ENCODE data around the gene EIF1B. TPM values are rescaled to one million over a fixed set of nuclear protein-coding genes. Genes with fewer than 3 reads are reported as not detected.

EIF1B gene
- total RNA-seq, 6 experiments from 2014 or later, result 11.1 to 26.2 (median 20.5) TPM

DNA sequence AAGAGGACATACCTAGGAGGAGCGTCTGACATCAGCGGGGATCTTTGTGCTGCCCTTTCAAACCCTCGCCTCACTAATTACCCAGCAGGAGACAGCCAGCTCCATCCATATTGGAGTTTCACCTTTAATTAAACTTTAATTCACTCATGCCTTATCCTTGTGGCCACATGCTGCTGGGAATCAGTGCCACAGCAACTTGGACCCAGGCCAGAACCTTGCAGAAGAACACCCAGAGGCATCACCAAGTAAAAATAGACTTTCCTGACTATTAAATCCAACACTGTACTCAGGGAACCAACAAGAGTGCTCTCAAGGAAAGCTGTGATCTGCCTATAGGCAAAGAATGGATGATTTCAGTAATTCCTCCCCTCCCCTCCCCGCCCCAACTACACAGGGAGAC, 23.9 kb downstream of the EIF1B start:
- intact Hi-C loops (cut with DNase I), result no loop called here
- Histone ChIP-seq H3K4me3 (no peak overlapping the region), H3K9me3 (no peaks in the 10 kb centered on the region), H3K27ac (no peak overlapping the region), H3K27me3 (no peaks in the 10 kb centered on the region), H3K36me3 (no peaks in the 10 kb centered on the region), H3K4me1 (no peaks in the 10 kb centered on the region)
- TF ChIP-seq POLR2A (IDR thresholded peaks at IDR 0.05), result no peak
- TF ChIP-seq, protein P1, sequence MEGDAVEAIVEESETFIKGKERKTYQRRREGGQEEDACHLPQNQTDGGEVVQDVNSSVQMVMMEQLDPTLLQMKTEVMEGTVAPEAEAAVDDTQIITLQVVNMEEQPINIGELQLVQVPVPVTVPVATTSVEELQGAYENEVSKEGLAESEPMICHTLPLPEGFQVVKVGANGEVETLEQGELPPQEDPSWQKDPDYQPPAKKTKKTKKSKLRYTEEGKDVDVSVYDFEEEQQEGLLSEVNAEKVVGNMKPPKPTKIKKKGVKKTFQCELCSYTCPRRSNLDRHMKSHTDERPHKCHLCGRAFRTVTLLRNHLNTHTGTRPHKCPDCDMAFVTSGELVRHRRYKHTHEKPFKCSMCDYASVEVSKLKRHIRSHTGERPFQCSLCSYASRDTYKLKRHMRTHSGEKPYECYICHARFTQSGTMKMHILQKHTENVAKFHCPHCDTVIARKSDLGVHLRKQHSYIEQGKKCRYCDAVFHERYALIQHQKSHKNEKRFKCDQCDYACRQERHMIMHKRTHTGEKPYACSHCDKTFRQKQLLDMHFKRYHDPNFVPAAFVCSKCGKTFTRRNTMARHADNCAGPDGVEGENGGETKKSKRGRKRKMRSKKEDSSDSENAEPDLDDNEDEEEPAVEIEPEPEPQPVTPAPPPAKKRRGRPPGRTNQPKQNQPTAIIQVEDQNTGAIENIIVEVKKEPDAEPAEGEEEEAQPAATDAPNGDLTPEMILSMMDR (IDR thresholded peaks at IDR 0.05), result no peak
- DNase-seq, result no peak
- ATAC-seq, result no peak
- WGBS (ENCODE audit: insufficient coverage, low coverage, low lambda C conversion rate, missing lambda C conversion rate), result 93% methylated on average over 3 of the region's 4 CpGs

DNA sequence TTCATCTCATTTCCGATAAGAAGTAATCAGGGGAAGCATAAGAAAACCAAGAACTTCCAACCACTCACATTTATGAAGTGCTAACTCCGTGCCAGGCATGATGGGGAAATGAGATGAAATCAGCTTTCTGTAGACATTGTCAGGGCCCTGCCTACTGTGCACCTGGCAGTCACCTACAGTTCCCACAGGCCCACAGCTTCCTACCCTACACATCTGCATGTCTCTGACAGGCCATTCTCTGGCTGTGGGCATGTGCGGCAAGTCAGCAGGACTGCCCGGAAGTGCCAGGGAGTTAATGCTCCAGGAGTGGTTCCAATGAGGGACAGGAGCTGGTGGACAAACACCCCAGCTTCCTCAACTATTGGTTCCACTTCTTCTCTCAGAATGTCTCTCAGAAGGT, 24.3 kb downstream of the EIF1B start:
- no peak for ATAC-seq
- Histone ChIP-seq H3K4me1 (no peaks in the 10 kb centered on the region), H3K9me3 (no peaks in the 10 kb centered on the region), H3K4me3 (no peak overlapping the region), H3K27ac (no peak overlapping the region), H3K36me3 (no peaks in the 10 kb centered on the region), H3K27me3 (no peaks in the 10 kb centered on the region)
- WGBS (ENCODE audit: insufficient coverage, low coverage, low lambda C conversion rate, missing lambda C conversion rate), result 89% methylated on average over 4 of the region's 4 CpGs
- intact Hi-C loops (cut with DNase I), result no loop called here
- TF ChIP-seq, protein P1 (IDR thresholded peaks at IDR 0.05), result no peak
- no peak for TF ChIP-seq POLR2A (IDR thresholded peaks at IDR 0.05)
- no peak for DNase-seq

DNA sequence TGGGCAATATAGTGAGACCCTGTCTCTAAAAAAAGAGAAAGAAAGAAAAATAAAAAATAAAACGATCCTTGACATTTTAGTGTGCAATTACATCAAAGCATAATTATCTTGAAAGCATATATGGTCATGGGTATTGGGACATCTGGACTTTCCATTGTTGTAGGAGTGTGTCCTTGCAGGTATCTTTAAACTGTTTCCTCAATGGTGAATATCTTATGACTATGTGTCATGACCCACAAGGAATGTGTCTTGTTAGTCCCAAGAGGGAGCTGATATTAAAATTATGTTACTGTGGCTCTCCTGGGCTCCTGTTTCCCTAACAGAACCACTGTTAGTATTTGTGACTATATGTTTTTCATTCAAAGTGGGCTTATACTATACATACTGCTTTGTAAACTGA, 26.6 kb downstream of the EIF1B start:
- DNase-seq, result no peak
- Histone ChIP-seq H3K27ac (no peak overlapping the region), H3K4me3 (no peak overlapping the region), H3K4me1 (no peaks in the 10 kb centered on the region), H3K27me3 (no peaks in the 10 kb centered on the region), H3K9me3 (no peaks in the 10 kb centered on the region), H3K36me3 (no peaks in the 10 kb centered on the region)
- 71% methylated on average over 1 of the region's 1 CpG for WGBS (ENCODE audit: insufficient coverage, low coverage, low lambda C conversion rate, missing lambda C conversion rate)
- ATAC-seq, result no peak
- TF ChIP-seq, protein P1 (IDR thresholded peaks at IDR 0.05), result no peak
- TF ChIP-seq POLR2A (IDR thresholded peaks at IDR 0.05), result no peak
- intact Hi-C loops (cut with DNase I), result no loop called here

DNA sequence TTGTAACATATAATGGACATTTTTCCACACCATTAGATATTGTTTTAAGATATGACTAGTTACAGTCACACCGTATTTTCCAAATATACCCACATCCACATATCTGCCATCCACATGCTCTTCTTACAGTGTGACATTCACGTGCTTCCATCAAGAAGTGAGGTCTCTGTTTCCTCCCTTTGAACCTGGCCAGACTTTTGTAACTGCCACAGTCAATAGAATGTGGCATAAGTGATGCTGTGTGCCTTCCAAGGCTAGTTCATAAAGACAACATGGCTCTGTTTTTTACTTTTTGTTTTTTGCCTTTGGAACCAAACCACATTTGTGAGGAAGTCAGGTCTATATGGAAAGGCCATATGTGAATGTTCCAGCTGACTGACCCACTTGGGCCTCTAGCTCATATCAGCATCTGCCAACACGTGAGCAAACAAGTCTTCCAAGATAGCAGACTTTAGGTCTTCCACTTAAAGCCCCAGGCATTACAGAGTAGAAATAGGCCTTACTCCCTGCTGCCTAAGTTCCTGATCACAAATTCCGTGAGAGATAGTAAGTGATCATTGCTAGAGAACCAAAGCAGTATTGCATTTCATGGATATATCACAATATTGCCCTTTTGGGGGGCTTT, 27.1 kb downstream of the EIF1B start:
- Histone ChIP-seq H3K4me3 (no peak overlapping the region), H3K9me3 (no peaks in the 10 kb centered on the region), H3K27ac (no peak overlapping the region), H3K36me3 (no peaks in the 10 kb centered on the region), H3K4me1 (no peaks in the 10 kb centered on the region), H3K27me3 (no peaks in the 10 kb centered on the region)
- ATAC-seq, result no peak
- no peak for TF ChIP-seq POLR2A (IDR thresholded peaks at IDR 0.05)
- TF ChIP-seq, protein P1 (IDR thresholded peaks at IDR 0.05), result no peak
- intact Hi-C loops (cut with DNase I), result no loop called here
- 74% methylated on average over 4 of the region's 4 CpGs for WGBS (ENCODE audit: insufficient coverage, low coverage, low lambda C conversion rate, missing lambda C conversion rate)
- DNase-seq, result no peak
